ENCODE data around the gene FA2H. TPM values are rescaled to one million over a fixed set of nuclear protein-coding genes. Genes with fewer than 3 reads are reported as not detected.

The FA2H gene
- total and polyA plus RNA-seq, 2 donors from 2014 or later, result 4.2 to 10.3 TPM

DNA sequence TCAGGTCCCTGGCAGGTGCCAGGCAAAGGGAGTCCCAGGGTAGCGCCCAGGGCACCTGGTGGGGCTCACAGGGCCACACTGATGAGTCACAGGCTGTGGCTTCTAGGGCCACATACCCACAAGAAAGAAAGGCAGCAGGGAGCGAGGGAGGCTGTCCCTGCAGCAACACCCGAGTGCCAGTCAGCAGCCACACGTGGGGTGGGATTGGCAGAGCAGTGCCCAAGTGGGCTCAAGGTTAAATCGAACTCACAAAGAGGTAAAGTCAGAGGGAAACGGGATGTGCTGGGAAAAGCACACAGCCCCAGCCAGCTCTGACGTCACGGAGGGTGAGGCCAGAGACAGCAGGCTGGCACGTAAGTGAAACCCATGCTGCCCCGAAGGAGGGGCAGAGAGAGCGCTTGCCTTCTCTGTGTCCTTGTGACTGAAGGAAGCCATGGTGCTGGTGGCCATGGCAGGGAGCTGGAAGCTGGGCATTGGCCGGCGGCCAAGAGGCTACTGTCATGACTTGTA, 33.8 kb downstream of the FA2H start:
- no peak overlapping the region for H3K9ac ChIP-seq (ENCODE audit: low read length in 3 of 3)
- H3K4me3 ChIP-seq (ENCODE audit: low read length in 3 of 3), result no peak overlapping the region
- H3K27ac ChIP-seq (ENCODE audit: low read depth in 2 of 2, low read length in 2 of 2), result peak overlapping the region in 1 of 2 donors; percentile 51
- no peaks in the 10 kb centered on the region for H3K27me3 ChIP-seq (ENCODE audit: control insufficient read depth, insufficient read depth, low read length)
- intact Hi-C loops (cut with DNase I), result no loop called here
- DNase-seq, result peak in 1 of 5 donors; percentile 91
- peaks cover 0 to 4% (median 0%) of the 10 kb centered on the region in 3 donors for H3K4me1 ChIP-seq (ENCODE audit: control insufficient read depth in 2 of 3, insufficient read depth in 2 of 3, low read depth in 1 of 3, low read length in 3 of 3)
- H3K9me3 ChIP-seq (ENCODE audit: control insufficient read depth in 2 of 3, insufficient read depth in 1 of 3, low read length in 3 of 3), result no peaks in the 10 kb centered on the region
- TF ChIP-seq CTCF (IDR thresholded peaks at IDR 0.05; ENCODE audit: borderline replicate concordance, extremely low read depth, insufficient read depth), result no peak
- FAIRE-seq, result no peak
- no peaks in the 10 kb centered on the region for H3K36me3 ChIP-seq (ENCODE audit: control insufficient read depth in 2 of 3, insufficient read depth in 3 of 3, low read length in 3 of 3)

DNA sequence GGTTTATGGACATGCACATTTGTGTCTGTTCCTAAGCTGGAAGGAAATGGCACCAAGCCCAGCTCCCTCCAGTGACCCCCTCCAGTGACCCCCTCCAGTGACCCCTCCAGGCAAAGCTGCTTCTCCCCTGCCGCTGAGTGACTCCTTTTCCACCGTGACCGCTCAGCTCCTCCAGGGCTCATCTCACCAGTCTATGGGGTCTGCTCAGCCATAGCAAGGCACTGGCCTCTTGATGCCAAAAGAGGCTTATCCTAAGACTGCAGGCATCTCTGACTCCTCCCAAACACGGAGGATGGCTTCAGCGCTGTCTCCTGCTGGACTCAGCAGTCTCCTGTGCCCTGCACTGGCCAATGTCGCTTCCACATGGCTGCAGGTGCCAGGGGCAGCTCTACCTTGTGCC, 35.3 kb downstream of the FA2H start:
- intact Hi-C loops (cut with DNase I), result no loop called here
- no peaks in the 10 kb centered on the region for H3K9me3 ChIP-seq (ENCODE audit: control insufficient read depth in 2 of 3, insufficient read depth in 1 of 3, low read length in 3 of 3)
- DNase-seq (peak in 1 of 5 donors; percentile 46), FAIRE-seq (no peak)
- H3K4me1 ChIP-seq (ENCODE audit: control insufficient read depth in 2 of 3, insufficient read depth in 2 of 3, low read depth in 1 of 3, low read length in 3 of 3), result peaks cover 0 to 6% (median 0%) of the 10 kb centered on the region in 3 donors
- no peak overlapping the region for H3K27ac ChIP-seq (ENCODE audit: low read depth in 2 of 2, low read length in 2 of 2)
- no peak overlapping the region for H3K4me3 ChIP-seq (ENCODE audit: low read length in 3 of 3)
- no peak for TF ChIP-seq CTCF (IDR thresholded peaks at IDR 0.05; ENCODE audit: borderline replicate concordance, extremely low read depth, insufficient read depth)
- no peaks in the 10 kb centered on the region for H3K36me3 ChIP-seq (ENCODE audit: control insufficient read depth in 2 of 3, insufficient read depth in 3 of 3, low read length in 3 of 3)
- no peaks in the 10 kb centered on the region for H3K27me3 ChIP-seq (ENCODE audit: control insufficient read depth, insufficient read depth, low read length)
- no peak overlapping the region for H3K9ac ChIP-seq (ENCODE audit: low read length in 3 of 3)

- Histone ChIP-seq H3K36me3 (ENCODE audit: control insufficient read depth in 2 of 3, insufficient read depth in 3 of 3, low read length in 3 of 3) (no peaks in the 10 kb centered on the region), H3K9me3 (ENCODE audit: control insufficient read depth in 2 of 3, insufficient read depth in 1 of 3, low read length in 3 of 3) (no peaks in the 10 kb centered on the region), H3K4me1 (ENCODE audit: control insufficient read depth in 2 of 3, insufficient read depth in 2 of 3, low read depth in 1 of 3, low read length in 3 of 3) (peaks cover 0 to 6% (median 0%) of the 10 kb centered on the region in 3 donors), H3K9ac (ENCODE audit: low read length in 3 of 3) (no peak overlapping the region), H3K27me3 (ENCODE audit: control insufficient read depth, insufficient read depth, low read length) (no peaks in the 10 kb centered on the region), H3K27ac (ENCODE audit: low read depth in 2 of 2, low read length in 2 of 2) (no peak overlapping the region), H3K4me3 (ENCODE audit: low read length in 3 of 3) (no peak overlapping the region)
- FAIRE-seq, result no peak
- TF ChIP-seq CTCF (IDR thresholded peaks at IDR 0.05; ENCODE audit: borderline replicate concordance, extremely low read depth, insufficient read depth), result no peak
- DNase-seq, result peak in 1 of 5 donors; percentile 57
- intact Hi-C loops (cut with DNase I), result no loop called here
Measured at GRCh38 chr16:74738816-74739215, 35.8 kb downstream of the FA2H start.

DNA sequence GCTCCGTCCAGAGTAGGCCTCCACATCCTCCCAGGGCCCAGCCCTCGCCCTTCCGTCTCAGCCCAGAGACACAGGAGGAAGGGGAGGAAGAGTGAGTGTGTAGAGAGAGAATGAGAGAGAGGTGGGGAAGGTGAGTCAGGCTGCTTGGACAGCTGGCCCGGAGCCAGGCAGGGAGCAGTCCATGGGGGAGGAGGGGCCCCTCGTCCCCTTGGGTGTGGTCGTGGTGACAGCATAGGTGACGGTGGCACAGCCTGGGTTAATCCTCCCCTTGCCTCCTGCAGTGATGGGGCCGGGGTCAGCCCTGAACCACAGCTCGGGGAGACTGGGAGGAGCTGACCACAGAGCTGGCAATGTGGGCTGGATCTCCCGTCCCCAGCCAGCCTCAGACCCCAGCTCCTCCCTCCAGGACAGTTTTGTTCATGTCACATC, 36.5 kb downstream of the FA2H start:
- peaks cover 0 to 6% (median 0%) of the 10 kb centered on the region in 3 donors for H3K4me1 ChIP-seq (ENCODE audit: control insufficient read depth in 2 of 3, insufficient read depth in 2 of 3, low read depth in 1 of 3, low read length in 3 of 3)
- no peak overlapping the region for H3K4me3 ChIP-seq (ENCODE audit: low read length in 3 of 3)
- FAIRE-seq (no peak), DNase-seq (peak in 1 of 5 donors; percentile 80)
- no peak overlapping the region for H3K27ac ChIP-seq (ENCODE audit: low read depth in 2 of 2, low read length in 2 of 2)
- H3K27me3 ChIP-seq (ENCODE audit: control insufficient read depth, insufficient read depth, low read length), result no peaks in the 10 kb centered on the region
- intact Hi-C loops (cut with DNase I), result no loop called here
- TF ChIP-seq CTCF (IDR thresholded peaks at IDR 0.05; ENCODE audit: borderline replicate concordance, extremely low read depth, insufficient read depth), result no peak
- no peaks in the 10 kb centered on the region for H3K36me3 ChIP-seq (ENCODE audit: control insufficient read depth in 2 of 3, insufficient read depth in 3 of 3, low read length in 3 of 3)
- no peak overlapping the region for H3K9ac ChIP-seq (ENCODE audit: low read length in 3 of 3)
- H3K9me3 ChIP-seq (ENCODE audit: control insufficient read depth in 2 of 3, insufficient read depth in 1 of 3, low read length in 3 of 3), result no peaks in the 10 kb centered on the region

All from kidney (tissue), 14 donors.